Activated CD4-positive, alpha-beta T cell treated with anti-CD3 and anti-CD28 coated beads, Interleukin-2, amount 10 ng/mL, durations not matched to agents 7 days and 5 days (primary cell): ENCODE data around the gene PCDH12. TPM values are rescaled to one million over a fixed set of nuclear protein-coding genes. Genes with fewer than 3 reads are reported as not detected.
"Not testable (repeated sequence)": the region's sequence is repeated elsewhere in the genome, so short reads cannot be mapped to it uniquely, and the experiment has no call there.

Experiments used
- CTCF ChIA-PET: fragments of 350-600 bp; sonication (Branson Sonifier 250); formaldehyde crosslinking; loops from one replicate; lab custom pipeline; 2021; ENCODE audit warnings: antibody characterized with exemption; lab: Charles Lee
- POLR2A ChIA-PET: fragments of 350-600 bp; sonication (Branson Sonifier 250); formaldehyde crosslinking; loops from one replicate; lab custom pipeline; 2021; ENCODE audit warnings: antibody characterized with exemption; lab: Charles Lee
- DNase-seq: peaks from one replicate; pipeline ENCODE4 v3.0.0-alpha.2; 2020
- H3K27ac Mint-ChIP-seq: one replicate; pipeline ENCODE4 v1.8.0; 2021; ENCODE audit warnings: mild to moderate bottlenecking, moderate library complexity, mixed read lengths
- H3K27me3 Mint-ChIP-seq: one replicate; pipeline ENCODE4 v1.8.0; 2021; ENCODE audit warnings: mixed read lengths
- H3K36me3 Mint-ChIP-seq: one replicate; pipeline ENCODE4 v1.8.0; 2021; ENCODE audit warnings: low read depth, mixed read lengths
- H3K4me1 Mint-ChIP-seq: one replicate; pipeline ENCODE4 v1.8.0; 2021; ENCODE audit warnings: mixed read lengths
- H3K4me3 Mint-ChIP-seq: one replicate; pipeline ENCODE4 v1.8.0; 2021; ENCODE audit warnings: mild to moderate bottlenecking, moderate library complexity, mixed read lengths
- H3K9me3 Mint-ChIP-seq: one replicate; pipeline ENCODE4 v1.8.0; 2021; ENCODE audit warnings: mixed read lengths
- total RNA-seq, 2 experiments: library from RNA; stranded (reverse); gene quantifications; one replicate each; pipeline ENCODE4 v1.2.3, GENCODE V29; 2021

Gene PCDH12
- total RNA-seq, 2 experiments from 2014 or later: 0.73 to 0.82 TPM

- H3K36me3 Mint-ChIP-seq: peaks cover 56% of the 10 kb centered on the region
- ChIA-PET POLR2A (no interaction called here), CTCF (interaction anchor here (0.8 kb wide), 1 partner anchor 31 kb away, joined by 3 read pairs; no protein-coding TSS in a partner anchor)
- H3K27ac Mint-ChIP-seq: no peak overlapping the region
- H3K9me3 Mint-ChIP-seq: no peaks in the 10 kb centered on the region
- no peaks in the 10 kb centered on the region for H3K27me3 Mint-ChIP-seq
- H3K4me1 Mint-ChIP-seq: peaks cover 19% of the 10 kb centered on the region
- no peak for DNase-seq
- H3K4me3 Mint-ChIP-seq: no peak overlapping the region
Measured at GRCh38 chr5:141929398-141930058, 28.5 kb downstream of the PCDH12 start.

GRCh38 chr5:141928051-141928450 is 30.0 kb downstream of the PCDH12 start:
- POLR2A ChIA-PET: interaction anchor here (0.6 kb wide), 1 partner anchor 431 kb away, joined by 3 read pairs; no protein-coding TSS in a partner anchor
- H3K27ac Mint-ChIP-seq: peak overlapping the region; percentile 41
- H3K4me1 Mint-ChIP-seq: peaks cover 28% of the 10 kb centered on the region
- peaks cover 53% of the 10 kb centered on the region for H3K36me3 Mint-ChIP-seq
- H3K27me3 Mint-ChIP-seq: no peaks in the 10 kb centered on the region
- no peaks in the 10 kb centered on the region for H3K9me3 Mint-ChIP-seq
- CTCF ChIA-PET: interaction anchor here (0.6 to 1.7 kb wide), 2 partner anchors 12 to 410 kb away, joined by 3 to 4 read pairs; no protein-coding TSS in a partner anchor
- no peak overlapping the region for H3K4me3 Mint-ChIP-seq
- DNase-seq: no peak

- no peak for DNase-seq
Measured at GRCh38 chr5:141926434-141926833, 31.6 kb downstream of the PCDH12 start.

GRCh38 chr5:141923448-141924313 is 34.3 kb downstream of the PCDH12 start, which contains the start of gene DELE1:
Gene DELE1, plus strand, starts transcription at chr5:141923871. Its CDS starts 71 bp downstream, at chr5:141923942.
- POLR2A ChIA-PET: interaction anchor here (0.6 to 1.1 kb wide), 3 partner anchors 14 to 83 kb away, joined by 3 to 4 read pairs (median 3); partner anchors contain the start of gene RNF14
- peak; percentile 94 for DNase-seq
- CTCF ChIA-PET: interaction anchor here (0.5 to 3.5 kb wide), 11 partner anchors 9 to 453 kb away, joined by 3 to 14 read pairs (median 5); partner anchors contain the start of gene RNF14
- no peaks in the 10 kb centered on the region for H3K27me3 Mint-ChIP-seq
- H3K27ac Mint-ChIP-seq: peak within 1 kb of the TSS; percentile 88
- peak within 1 kb of the TSS; percentile 87 for H3K4me3 Mint-ChIP-seq
- H3K36me3 Mint-ChIP-seq: peaks cover 36% of the 10 kb centered on the region
- no peaks in the 10 kb centered on the region for H3K9me3 Mint-ChIP-seq
- peaks cover 35% of the 10 kb centered on the region for H3K4me1 Mint-ChIP-seq

More at GRCh38 chr5:141926434-141926833, 31.6 kb downstream of the PCDH12 start:
- POLR2A ChIA-PET: no interaction called here
- Mint-ChIP-seq H3K27me3 (no peaks in the 10 kb centered on the region), H3K4me3 (no peak overlapping the region), H3K36me3 (peaks cover 46% of the 10 kb centered on the region), H3K4me1 (peaks cover 32% of the 10 kb centered on the region), H3K9me3 (no peaks in the 10 kb centered on the region), H3K27ac (no peak overlapping the region)
- CTCF ChIA-PET: interaction anchor here (1.5 to 1.7 kb wide), 2 partner anchors 10 to 35 kb away, joined by 4 to 8 read pairs; no protein-coding TSS in a partner anchor

- peak overlapping the region; percentile 88 for H3K27ac Mint-ChIP-seq
- peaks cover 31% of the 10 kb centered on the region for H3K36me3 Mint-ChIP-seq
- H3K4me1 Mint-ChIP-seq: peaks cover 29% of the 10 kb centered on the region
- H3K27me3 Mint-ChIP-seq, H3K9me3 Mint-ChIP-seq, DNase-seq: not testable (repeated sequence)
- CTCF ChIA-PET: interaction anchor here (0.5 to 3.5 kb wide), 10 partner anchors 9 to 454 kb away, joined by 3 to 14 read pairs (median 6); partner anchors contain the start of gene RNF14
- H3K4me3 Mint-ChIP-seq: peak overlapping the region; percentile 87
- POLR2A ChIA-PET: interaction anchor here (1.1 kb wide), 1 partner anchor 46 kb away, joined by 4 read pairs; the partner anchor contains the start of gene RNF14
Measured at GRCh38 chr5:141922827-141923447, 35.1 kb downstream of the PCDH12 start.

DNA sequence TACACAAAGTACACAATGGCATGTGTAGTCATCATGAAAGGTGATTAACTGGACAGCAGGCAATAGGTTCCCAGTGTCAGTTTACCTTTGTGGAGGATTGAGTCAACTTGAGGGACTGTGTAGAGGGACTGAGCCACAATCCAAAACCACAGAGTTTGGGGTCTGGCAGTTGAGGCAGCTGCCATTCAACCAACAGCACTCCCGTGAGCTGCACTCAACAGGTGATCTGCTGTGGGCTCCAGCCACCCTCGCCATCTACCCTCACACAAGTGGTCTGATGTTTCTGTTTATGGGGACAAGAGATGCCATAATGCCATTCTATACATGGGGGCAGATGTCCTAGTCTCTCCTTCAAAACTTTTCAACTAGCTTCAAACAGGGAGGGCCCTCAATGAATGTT is 37.2 kb downstream of the PCDH12 start:
- peaks cover 11% of the 10 kb centered on the region for H3K27me3 Mint-ChIP-seq
- ChIA-PET CTCF (interaction anchor here (1.1 kb wide), 1 partner anchor 10 kb away, joined by 3 read pairs; no protein-coding TSS in a partner anchor), POLR2A (no interaction called here)
- peaks cover 21% of the 10 kb centered on the region for H3K4me1 Mint-ChIP-seq
- no peak for DNase-seq
- peaks cover 14% of the 10 kb centered on the region for H3K36me3 Mint-ChIP-seq
- no peak overlapping the region for H3K4me3 Mint-ChIP-seq
- no peaks in the 10 kb centered on the region for H3K9me3 Mint-ChIP-seq
- H3K27ac Mint-ChIP-seq: no peak overlapping the region

GRCh38 chr5:141919218-141920119 is 38.5 kb downstream of the PCDH12 start:
- Mint-ChIP-seq H3K27ac (no peak overlapping the region), H3K27me3 (peaks cover 21% of the 10 kb centered on the region)
- CTCF ChIA-PET: interaction anchor here (0.6 to 1.6 kb wide), 3 partner anchors 42 to 265 kb away, joined by 3 to 8 read pairs (median 4); no protein-coding TSS in a partner anchor

GRCh38 chr5:141917760-141918159 is 40.2 kb downstream of the PCDH12 start:
- no peak for DNase-seq
- Mint-ChIP-seq H3K36me3 (peaks cover 3% of the 10 kb centered on the region), H3K9me3 (no peaks in the 10 kb centered on the region), H3K27ac (no peak overlapping the region), H3K4me1 (peaks cover 11% of the 10 kb centered on the region), H3K27me3 (peaks cover 35% of the 10 kb centered on the region), H3K4me3 (no peak overlapping the region)
- CTCF ChIA-PET: no interaction called here
- POLR2A ChIA-PET: no interaction called here

More at GRCh38 chr5:141919218-141920119, 38.5 kb downstream of the PCDH12 start:
- POLR2A ChIA-PET: no interaction called here
- H3K36me3 Mint-ChIP-seq: peaks cover 8% of the 10 kb centered on the region
- H3K4me1 Mint-ChIP-seq: peaks cover 16% of the 10 kb centered on the region
- no peak for DNase-seq
- H3K9me3 Mint-ChIP-seq: no peaks in the 10 kb centered on the region
- no peak overlapping the region for H3K4me3 Mint-ChIP-seq

- no peak for DNase-seq
- H3K36me3 Mint-ChIP-seq: peaks cover 3% of the 10 kb centered on the region
- POLR2A ChIA-PET: no interaction called here
- peaks cover 10% of the 10 kb centered on the region for H3K4me1 Mint-ChIP-seq
- H3K4me3 Mint-ChIP-seq: no peak overlapping the region
- no peak overlapping the region for H3K27ac Mint-ChIP-seq
- CTCF ChIA-PET: interaction anchor here (0.6 to 2.2 kb wide), 5 partner anchors 11 to 117 kb away, joined by 3 to 10 read pairs (median 4); partner anchors contain the start of gene PCDH1
- H3K9me3 Mint-ChIP-seq: no peaks in the 10 kb centered on the region
- peaks cover 38% of the 10 kb centered on the region for H3K27me3 Mint-ChIP-seq
Measured at GRCh38 chr5:141916522-141916921, 41.5 kb downstream of the PCDH12 start.

- Mint-ChIP-seq H3K27me3 (peaks cover 38% of the 10 kb centered on the region), H3K36me3 (no peaks in the 10 kb centered on the region), H3K4me1 (peaks cover 7% of the 10 kb centered on the region), H3K4me3 (no peak overlapping the region), H3K9me3 (no peaks in the 10 kb centered on the region), H3K27ac (no peak overlapping the region)
- CTCF ChIA-PET: interaction anchor here (0.8 to 2.4 kb wide), 6 partner anchors 11 to 79 kb away, joined by 3 to 10 read pairs (median 4); partner anchors contain the start of genes PCDH1 and RNF14
- POLR2A ChIA-PET: no interaction called here
- DNase-seq: no peak
Measured at GRCh38 chr5:141915881-141916336, 42.1 kb downstream of the PCDH12 start.

DNA sequence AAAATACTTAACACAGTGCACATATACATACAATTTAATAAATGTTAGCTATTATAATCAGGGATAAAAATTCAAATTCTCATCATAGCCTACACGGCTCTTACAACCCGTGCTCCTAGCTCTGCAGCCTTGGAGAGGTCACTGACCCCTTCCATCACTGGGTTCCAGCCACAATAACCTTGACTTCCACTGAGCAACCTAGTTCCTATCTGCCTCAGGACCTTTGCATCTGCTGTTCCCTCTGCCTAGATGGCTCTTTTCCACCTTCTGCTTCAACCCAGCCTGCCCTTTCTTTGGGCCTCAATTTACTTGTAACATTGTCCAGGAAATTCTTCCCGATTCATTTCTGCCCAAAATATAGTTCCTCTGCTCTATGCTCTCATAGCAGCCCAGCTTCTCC is 43.2 kb downstream of the PCDH12 start:
- Mint-ChIP-seq H3K27me3 (peaks cover 38% of the 10 kb centered on the region), H3K4me1 (peaks cover 7% of the 10 kb centered on the region), H3K27ac (no peak overlapping the region), H3K4me3 (no peak overlapping the region), H3K9me3 (no peaks in the 10 kb centered on the region), H3K36me3 (no peaks in the 10 kb centered on the region)
- ChIA-PET POLR2A (no interaction called here), CTCF (interaction anchor here (0.6 to 2.4 kb wide), 4 partner anchors 8 to 234 kb away, joined by 3 to 8 read pairs (median 5); partner anchors contain the start of genes DELE1 and RNF14)
- no peak for DNase-seq
